HCT116 (cell line): ENCODE measurements around the gene UQCC5. TPM values are rescaled to one million over a fixed set of nuclear protein-coding genes. Genes with fewer than 3 reads are reported as not detected.

ENCODE experiments used
- ATAC-seq: fragments of 200-7000 bp; cut with Tn5 transposase; 2 replicates; pipeline ENCODE4 v1.9.1; 2020; ENCODE audit warnings: mild to moderate bottlenecking, moderate library complexity
- BruUV-seq: library from RNA; stranded (reverse); fragments of 400-500 nt; replicated peaks from 2 replicates; lab custom pipeline; 2021; lab: Mats Ljungman, UMichigan
- CTCF ChIA-PET: fragments of 300-600 bp; sonication (Branson Sonifier 250); formaldehyde crosslinking; loops from one replicate; lab custom pipeline; 2021; ENCODE audit warnings: antibody characterized with exemption; lab: Charles Lee
- POLR2A ChIA-PET: fragments of 300-600, 350-600 bp; sonication (Branson Sonifier 250); formaldehyde crosslinking; loops from one replicate; lab custom pipeline; 2021; ENCODE audit warnings: antibody characterized with exemption; lab: Charles Lee
- RAD21 ChIA-PET, 2 experiments: fragments of 300-600 bp; sonication (Branson Sonifier 250); formaldehyde crosslinking; loops; one replicate each; lab custom pipeline; 2023; ENCODE audit warnings: low total read pairs in 2 of 2; ENCODE audit not compliant: uncharacterized antibody in 2 of 2, unreplicated experiment in 2 of 2, low non-redundant PET in 1 of 2; lab: Charles Lee
- DNase-seq: peaks from one replicate; pipeline ENCODE4 v3.0.0-alpha.2; 2010; ENCODE audit warnings: low read depth, low spot score
- H2AFZ ChIP-seq: fragments of 200-600 bp; shearing (Covaris generic), sonication (generic); 2 replicates; pipeline ENCODE4 v1.6.1; 2017; ENCODE audit warnings: low read depth, mixed run types, mixed read lengths, antibody characterized with exemption, low read length; ENCODE audit not compliant: poor library complexity, severe bottlenecking
- H3K27ac ChIP-seq: 2 replicates; pipeline ENCODE4 v1.5.1; 2012; ENCODE audit warnings: low read depth, low read length
- H3K27me3 ChIP-seq: fragments of 200-600 bp; sonication (generic); 2 replicates; pipeline ENCODE4 v1.6.1; 2016; ENCODE audit warnings: mixed run types, low read length, mixed read lengths; ENCODE audit not compliant: insufficient read depth
- H3K36me3 ChIP-seq, 2 experiments: fragments of 200-500 bp in 1 of 2; fragments of 200-600 bp in 1 of 2; sonication (Bioruptor generic) in 1 of 2; sonication (generic) in 1 of 2; 2 replicates each; pipeline versions ENCODE4 v1.5.1 to v1.6.1; 2014 to 2016; ENCODE audit warnings: low read length in 2 of 2, inconsistent platforms in 1 of 2, mixed read lengths in 1 of 2, mixed run types in 1 of 2; ENCODE audit not compliant: insufficient read depth in 2 of 2, control insufficient read depth in 1 of 2
- H3K4me1 ChIP-seq, 2 experiments: fragments of 200-600 bp in 1 of 2; sonication (generic) in 1 of 2; 2 replicates each; pipeline versions ENCODE4 v1.5.1 to v1.6.1; 2012 to 2017; ENCODE audit warnings: low read length in 2 of 2, inconsistent platforms in 1 of 2, mild to moderate bottlenecking in 1 of 2, mixed read lengths in 1 of 2, mixed run types in 1 of 2, moderate library complexity in 1 of 2; ENCODE audit not compliant: insufficient read depth in 2 of 2, control insufficient read depth in 1 of 2
- H3K4me2 ChIP-seq: fragments of 200-600 bp; sonication (generic); 2 replicates; pipeline ENCODE4 v1.6.1; 2017; ENCODE audit warnings: mixed run types, low read length, mixed read lengths
- H3K4me3 ChIP-seq, 2 experiments: fragments of 200-600 bp in 1 of 2; sonication (generic) in 1 of 2; replicated peaks in 1 of 2; 2 replicates each; pipeline ENCODE4 v1.5.1; 2011 to 2016; ENCODE audit warnings: low read length in 2 of 2, control low read depth in 1 of 2, low read depth in 1 of 2, mild to moderate bottlenecking in 1 of 2, mixed read lengths in 1 of 2, mixed run types in 1 of 2
- H3K79me2 ChIP-seq: fragments of 200-600 bp; sonication (generic); 2 replicates; pipeline ENCODE4 v1.6.1; 2017; ENCODE audit warnings: mild to moderate bottlenecking, mixed run types, low read length, moderate library complexity, mixed read lengths; ENCODE audit not compliant: insufficient read depth
- H3K9ac ChIP-seq: fragments of 200-600 bp; sonication (generic); 2 replicates; pipeline ENCODE4 v1.6.1; 2016; ENCODE audit warnings: low read length, mixed read lengths
- H3K9me2 ChIP-seq: fragments of 200-600 bp; sonication (generic), shearing (Covaris generic); 2 replicates; pipeline ENCODE4 v1.6.1; 2017; ENCODE audit warnings: mixed run types, mild to moderate bottlenecking, moderate library complexity; ENCODE audit not compliant: insufficient read depth
- H3K9me3 ChIP-seq, 2 experiments: fragments of 200-500 bp in 1 of 2; fragments of 200-600 bp in 1 of 2; sonication (Bioruptor generic) in 1 of 2; sonication (generic) in 1 of 2; 2 replicates each; pipeline ENCODE4 v1.6.1; 2014 to 2017; ENCODE audit warnings: low read length in 2 of 2, mixed read lengths in 2 of 2, inconsistent platforms in 1 of 2, low read depth in 1 of 2, mild to moderate bottlenecking in 1 of 2, mixed run types in 1 of 2, moderate library complexity in 1 of 2; ENCODE audit not compliant: control insufficient read depth in 1 of 2, insufficient read depth in 1 of 2
- H4K20me1 ChIP-seq: fragments of 200-600 bp; sonication (generic), shearing (Covaris generic); 2 replicates; pipeline ENCODE4 v1.6.1; 2017; ENCODE audit warnings: mixed run types, mild to moderate bottlenecking, moderate library complexity; ENCODE audit not compliant: insufficient read depth
- CBX3 ChIP-seq: IDR thresholded peaks from 2 replicates; pipeline ENCODE4 v1.6.1; 2012; ENCODE audit warnings: low read depth
- CEBPB ChIP-seq: IDR thresholded peaks from 2 replicates; pipeline ENCODE4 v1.6.1; 2012; ENCODE audit warnings: low read depth
- EGR1 ChIP-seq: IDR thresholded peaks from 2 replicates; pipeline ENCODE4 v1.6.1; 2012; ENCODE audit warnings: low read depth
- ELF1 ChIP-seq: IDR thresholded peaks from 2 replicates; pipeline ENCODE4 v1.6.1; 2012; ENCODE audit warnings: low read depth, borderline replicate concordance
- EZH2 ChIP-seq: fragments of 200-600 bp; sonication (generic); IDR thresholded peaks from 2 replicates; pipeline ENCODE4 v1.6.1; 2017; ENCODE audit warnings: antibody characterized with exemption, mixed run types
- EZH2phosphoT487 ChIP-seq: fragments of 200-600 bp; IDR thresholded peaks from 2 replicates; pipeline ENCODE4 v1.6.1; 2018; ENCODE audit warnings: antibody characterized with exemption, borderline replicate concordance
- MAX ChIP-seq: IDR thresholded peaks from 2 replicates; pipeline ENCODE4 v1.6.1; 2012
- RAD21 ChIP-seq: IDR thresholded peaks from 2 replicates; pipeline ENCODE4 v1.6.1; 2012; ENCODE audit warnings: low read depth, mild to moderate bottlenecking
- SIN3A ChIP-seq: IDR thresholded peaks from 2 replicates; pipeline ENCODE4 v1.6.1; 2012; ENCODE audit warnings: low read depth
- SP1 ChIP-seq: IDR thresholded peaks from 2 replicates; pipeline ENCODE4 v1.6.1; 2012; ENCODE audit warnings: low read depth
- SRF ChIP-seq: IDR thresholded peaks from 2 replicates; pipeline ENCODE4 v1.6.1; 2012; ENCODE audit warnings: low read depth
- YY1 ChIP-seq: IDR thresholded peaks from 2 replicates; pipeline ENCODE4 v1.6.1; 2011; ENCODE audit warnings: low read length, low read depth, moderate library complexity, mild to moderate bottlenecking; ENCODE audit not compliant: insufficient replicate concordance; ENCODE audit errors: extremely low read depth
- ZBTB33 ChIP-seq: IDR thresholded peaks from 2 replicates; pipeline ENCODE4 v1.6.1; 2011; ENCODE audit warnings: mild to moderate bottlenecking, low read length, moderate library complexity; ENCODE audit not compliant: insufficient replicate concordance; ENCODE audit errors: extremely low read depth
- ZNF274 ChIP-seq: fragments of 200-500 bp; sonication (Bioruptor generic); IDR thresholded peaks from 2 replicates; pipeline ENCODE4 v1.6.1; 2014; ENCODE audit warnings: mild to moderate bottlenecking, low read depth, low read length, inconsistent platforms
- intact Hi-C: fragments of 100-400 bp; cut with micrococcal nuclease; formaldehyde crosslinking; loops from 2 replicates; pipeline ENCODE4 v1.10.0; 2022
- total RNA-seq: library from RNA; stranded (reverse); gene quantifications from one replicate; pipeline ENCODE4 v1.2.1, GENCODE V29; 2021; ENCODE audit not compliant: unreplicated experiment
- TF ChIP-seq, protein P1 (sequence below): IDR thresholded peaks from 2 replicates; pipeline ENCODE4 v1.6.1; 2012; ENCODE audit warnings: low read depth
- TF ChIP-seq, protein P2 (sequence below), 3 experiments: fragments of 200-600 bp in 1 of 3; sonication (generic) in 1 of 3; IDR thresholded peaks in 2 of 3; conservative IDR thresholded peaks in 1 of 3; 2 replicates each; pipeline ENCODE4 v1.5.1; 2012 to 2017; ENCODE audit warnings: low read depth in 2 of 3, low read length in 2 of 3, antibody characterized with exemption in 1 of 3, borderline replicate concordance in 1 of 3, control low read depth in 1 of 3, mild to moderate bottlenecking in 1 of 3, mixed read lengths in 1 of 3, mixed run types in 1 of 3, moderate library complexity in 1 of 3; ENCODE audit not compliant: insufficient read depth in 1 of 3

The UQCC5 gene
- total RNA-seq, 1 experiment from 2014 or later: 14.1 TPM

- no peaks in the 10 kb centered on the region for H3K79me2 ChIP-seq
- RAD21 ChIA-PET: no interaction called here
- CTCF ChIA-PET: interaction anchor here (0.6 kb wide), 1 partner anchor 465 kb away, joined by 5 read pairs; no protein-coding TSS in a partner anchor
- intact Hi-C loops: no loop called here
- H3K36me3 ChIP-seq: no peaks in the 10 kb centered on the region
- no peaks in the 10 kb centered on the region for H3K9me3 ChIP-seq
- H2AFZ ChIP-seq: no peak overlapping the region
- TF ChIP-seq, protein P1, sequence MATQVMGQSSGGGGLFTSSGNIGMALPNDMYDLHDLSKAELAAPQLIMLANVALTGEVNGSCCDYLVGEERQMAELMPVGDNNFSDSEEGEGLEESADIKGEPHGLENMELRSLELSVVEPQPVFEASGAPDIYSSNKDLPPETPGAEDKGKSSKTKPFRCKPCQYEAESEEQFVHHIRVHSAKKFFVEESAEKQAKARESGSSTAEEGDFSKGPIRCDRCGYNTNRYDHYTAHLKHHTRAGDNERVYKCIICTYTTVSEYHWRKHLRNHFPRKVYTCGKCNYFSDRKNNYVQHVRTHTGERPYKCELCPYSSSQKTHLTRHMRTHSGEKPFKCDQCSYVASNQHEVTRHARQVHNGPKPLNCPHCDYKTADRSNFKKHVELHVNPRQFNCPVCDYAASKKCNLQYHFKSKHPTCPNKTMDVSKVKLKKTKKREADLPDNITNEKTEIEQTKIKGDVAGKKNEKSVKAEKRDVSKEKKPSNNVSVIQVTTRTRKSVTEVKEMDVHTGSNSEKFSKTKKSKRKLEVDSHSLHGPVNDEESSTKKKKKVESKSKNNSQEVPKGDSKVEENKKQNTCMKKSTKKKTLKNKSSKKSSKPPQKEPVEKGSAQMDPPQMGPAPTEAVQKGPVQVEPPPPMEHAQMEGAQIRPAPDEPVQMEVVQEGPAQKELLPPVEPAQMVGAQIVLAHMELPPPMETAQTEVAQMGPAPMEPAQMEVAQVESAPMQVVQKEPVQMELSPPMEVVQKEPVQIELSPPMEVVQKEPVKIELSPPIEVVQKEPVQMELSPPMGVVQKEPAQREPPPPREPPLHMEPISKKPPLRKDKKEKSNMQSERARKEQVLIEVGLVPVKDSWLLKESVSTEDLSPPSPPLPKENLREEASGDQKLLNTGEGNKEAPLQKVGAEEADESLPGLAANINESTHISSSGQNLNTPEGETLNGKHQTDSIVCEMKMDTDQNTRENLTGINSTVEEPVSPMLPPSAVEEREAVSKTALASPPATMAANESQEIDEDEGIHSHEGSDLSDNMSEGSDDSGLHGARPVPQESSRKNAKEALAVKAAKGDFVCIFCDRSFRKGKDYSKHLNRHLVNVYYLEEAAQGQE: no peak
- TF ChIP-seq CBX3: no peak
- no peak for TF ChIP-seq EZH2
- no peak for TF ChIP-seq SP1
- TF ChIP-seq RAD21: no peak
- TF ChIP-seq EGR1: no peak
- TF ChIP-seq ELF1: no peak
- no peak for TF ChIP-seq ZBTB33
- TF ChIP-seq SRF: no peak
- no peak for TF ChIP-seq EZH2phosphoT487
- TF ChIP-seq, protein P2, sequence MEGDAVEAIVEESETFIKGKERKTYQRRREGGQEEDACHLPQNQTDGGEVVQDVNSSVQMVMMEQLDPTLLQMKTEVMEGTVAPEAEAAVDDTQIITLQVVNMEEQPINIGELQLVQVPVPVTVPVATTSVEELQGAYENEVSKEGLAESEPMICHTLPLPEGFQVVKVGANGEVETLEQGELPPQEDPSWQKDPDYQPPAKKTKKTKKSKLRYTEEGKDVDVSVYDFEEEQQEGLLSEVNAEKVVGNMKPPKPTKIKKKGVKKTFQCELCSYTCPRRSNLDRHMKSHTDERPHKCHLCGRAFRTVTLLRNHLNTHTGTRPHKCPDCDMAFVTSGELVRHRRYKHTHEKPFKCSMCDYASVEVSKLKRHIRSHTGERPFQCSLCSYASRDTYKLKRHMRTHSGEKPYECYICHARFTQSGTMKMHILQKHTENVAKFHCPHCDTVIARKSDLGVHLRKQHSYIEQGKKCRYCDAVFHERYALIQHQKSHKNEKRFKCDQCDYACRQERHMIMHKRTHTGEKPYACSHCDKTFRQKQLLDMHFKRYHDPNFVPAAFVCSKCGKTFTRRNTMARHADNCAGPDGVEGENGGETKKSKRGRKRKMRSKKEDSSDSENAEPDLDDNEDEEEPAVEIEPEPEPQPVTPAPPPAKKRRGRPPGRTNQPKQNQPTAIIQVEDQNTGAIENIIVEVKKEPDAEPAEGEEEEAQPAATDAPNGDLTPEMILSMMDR (IDR thresholded peaks at IDR 0.05 in 2 of 3, conservative IDR thresholded peaks at IDR 0.05 in 1 of 3; ENCODE audit: borderline replicate concordance in 1 of 3, insufficient read depth in 1 of 3, low read depth in 2 of 3, low read length in 2 of 3): no peak
- TF ChIP-seq YY1: no peak
- no peak for TF ChIP-seq MAX
- TF ChIP-seq CEBPB: no peak
- no peak for TF ChIP-seq ZNF274
- TF ChIP-seq SIN3A: no peak
- ATAC-seq (no peak), DNase-seq (no peak)
- POLR2A ChIA-PET: interaction anchor here (1.0 kb wide), 1 partner anchor 18 kb away, joined by 3 read pairs; the partner anchor contains the start of gene UQCC5
- no peak overlapping the region for H3K27ac ChIP-seq
- H3K9ac ChIP-seq: no peak overlapping the region
- no TSS peak for BruUV-seq
- H3K4me2 ChIP-seq: no peak overlapping the region
- H3K27me3 ChIP-seq: no peaks in the 10 kb centered on the region
- no peaks in the 10 kb centered on the region for H3K9me2 ChIP-seq
- H3K4me3 ChIP-seq: no peak overlapping the region
- peaks cover 0 to 3% of the 10 kb centered on the region in 2 experiments; a peak in 1 of 4 replicates for H3K4me1 ChIP-seq
- H4K20me1 ChIP-seq: no peaks in the 10 kb centered on the region
Measured at GRCh38 chr3:52517796-52518722, 18.3 kb upstream of the UQCC5 start.
